Activated CD4-positive, alpha-beta T cell treated with anti-CD3 and anti-CD28 coated beads, Interleukin-2, amount 50 U/mL, for 48 hours (primary cell): ENCODE measurements around the gene GUK1.

Experiments
- DNase-seq, 2 experiments: peaks; one replicate each; pipeline ENCODE4 v3.0.0-alpha.2; 2020

Gene GUK1, protein sequence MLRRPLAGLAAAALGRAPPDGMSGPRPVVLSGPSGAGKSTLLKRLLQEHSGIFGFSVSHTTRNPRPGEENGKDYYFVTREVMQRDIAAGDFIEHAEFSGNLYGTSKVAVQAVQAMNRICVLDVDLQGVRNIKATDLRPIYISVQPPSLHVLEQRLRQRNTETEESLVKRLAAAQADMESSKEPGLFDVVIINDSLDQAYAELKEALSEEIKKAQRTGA

GRCh38 chr1:228139931-228140723 lies at the start of gene GUK1:
Gene GUK1 (plus strand): TSS chr1:228140279. CDS start chr1:228140303, 24 bp downstream.
- DNase-seq: peak; percentile 100

DNA sequence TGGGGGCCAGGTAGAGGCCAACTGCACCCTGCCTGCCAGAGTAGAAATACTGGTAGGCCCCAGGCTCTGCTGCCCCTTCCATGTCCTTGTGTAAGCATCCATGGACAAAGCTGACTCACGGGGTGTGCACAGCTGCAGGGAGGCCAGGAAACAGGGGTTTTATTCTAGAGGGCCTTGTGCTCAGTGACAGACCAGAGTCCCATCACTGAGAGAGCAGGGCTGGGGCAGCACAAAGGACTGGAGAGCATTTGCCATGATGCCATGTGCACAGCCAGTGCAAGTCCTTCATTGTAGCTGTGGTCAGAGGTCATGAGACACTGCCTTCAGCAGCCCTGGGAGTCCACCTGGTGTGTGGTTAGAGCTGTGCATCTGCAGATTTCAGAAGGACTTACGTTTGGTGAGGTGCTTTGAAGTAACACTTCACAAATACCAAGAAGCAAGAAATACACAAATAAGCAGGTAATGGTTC lies 49.4 kb upstream of the GUK1 start:
- no peak for DNase-seq

DNA sequence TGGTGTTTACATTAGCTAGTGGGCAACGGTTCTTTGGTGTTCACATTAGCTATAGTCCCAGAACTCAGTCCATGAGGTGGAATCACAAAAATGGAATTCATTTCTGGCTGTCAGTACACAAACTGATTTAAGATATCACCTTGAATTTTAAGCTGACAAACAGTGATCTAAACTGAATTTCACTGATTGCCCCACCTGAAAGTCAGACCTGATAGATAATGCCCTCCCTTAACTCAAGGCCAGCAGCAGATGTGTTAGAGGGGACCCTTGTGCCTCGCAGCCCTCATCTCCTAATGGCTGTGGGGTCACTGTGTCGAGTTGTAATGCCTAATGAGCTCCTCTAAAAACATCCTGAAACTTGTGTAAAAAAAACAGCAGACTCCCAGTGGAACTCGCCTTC lies 49.0 kb upstream of the GUK1 start:
- DNase-seq: no peak

- DNase-seq: no peak
Measured at GRCh38 chr1:228092342-228093049, 47.6 kb upstream of the GUK1 start.

- no peak for DNase-seq
Measured at GRCh38 chr1:228093050-228093906, 46.8 kb upstream of the GUK1 start.

DNA sequence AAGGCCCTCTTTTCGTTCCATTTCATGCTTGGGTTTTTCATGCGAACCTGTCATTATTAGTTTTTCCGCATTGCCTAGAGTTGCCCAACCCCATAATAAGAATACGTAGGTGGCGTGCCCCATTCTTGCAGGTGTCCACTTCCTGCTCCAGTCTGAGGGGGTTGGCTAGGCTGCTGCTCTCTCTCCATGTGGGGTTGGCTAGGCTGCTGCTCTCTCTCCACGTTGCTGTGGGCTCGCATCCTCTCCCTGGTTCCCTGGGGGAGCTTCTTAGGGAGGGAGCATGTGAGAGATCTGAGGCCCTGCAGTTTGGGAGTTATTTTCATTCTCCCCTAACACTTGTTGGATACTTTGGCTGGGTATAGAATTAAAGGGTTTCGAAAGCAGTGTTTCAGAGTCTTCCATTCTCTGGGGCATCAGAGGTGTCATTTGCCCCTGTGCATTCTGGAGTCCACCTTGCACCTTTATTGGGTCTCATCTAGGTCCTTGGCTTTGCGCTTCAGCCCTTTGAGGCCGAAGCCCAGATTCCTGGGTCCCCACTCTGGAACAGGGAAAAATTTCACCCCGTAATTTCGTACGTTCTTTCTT lies 45.6 kb upstream of the GUK1 start:
- DNase-seq: no peak

- DNase-seq: no peak
Measured at GRCh38 chr1:228095161-228095560, 44.9 kb upstream of the GUK1 start.

DNA sequence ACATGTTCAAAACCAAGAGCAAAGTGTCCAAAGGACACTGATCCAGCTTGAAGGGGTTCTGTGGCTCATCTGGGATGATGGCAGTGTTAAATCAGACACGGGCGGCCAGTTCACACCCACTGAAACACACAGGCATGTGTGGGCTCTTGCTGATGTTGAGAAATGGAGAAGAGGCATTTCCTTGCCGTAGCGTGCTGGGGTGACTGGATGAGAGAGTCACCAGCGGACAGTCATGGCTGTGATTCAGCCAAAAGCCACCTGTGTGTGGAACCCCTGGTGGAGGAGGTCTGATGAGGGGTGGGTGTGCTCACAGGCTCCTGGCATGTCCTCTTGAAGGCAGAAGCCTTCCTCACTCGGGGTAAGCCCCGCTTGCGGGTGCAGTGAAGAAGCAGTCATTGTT lies 44.1 kb upstream of the GUK1 start:
- DNase-seq: no peak

GRCh38 chr1:228096416-228097332 lies 43.4 kb upstream of the GUK1 start:
- no peak for DNase-seq

GRCh38 chr1:228097333-228098081 lies 42.6 kb upstream of the GUK1 start:
- no peak for DNase-seq

GRCh38 chr1:228098323-228098931 lies 41.7 kb upstream of the GUK1 start:
- DNase-seq: peak in 1 of 2 experiments; percentile 2

GRCh38 chr1:228099331-228099732 lies 40.7 kb upstream of the GUK1 start:
- peak in 1 of 2 experiments; percentile 4 for DNase-seq

- DNase-seq: peak in 1 of 2 experiments; percentile 11
Measured at GRCh38 chr1:228100822-228101613, 39.1 kb upstream of the GUK1 start.

- peak in 1 of 2 experiments; percentile 18 for DNase-seq
Measured at GRCh38 chr1:228101614-228101993, 38.5 kb upstream of the GUK1 start.

DNA sequence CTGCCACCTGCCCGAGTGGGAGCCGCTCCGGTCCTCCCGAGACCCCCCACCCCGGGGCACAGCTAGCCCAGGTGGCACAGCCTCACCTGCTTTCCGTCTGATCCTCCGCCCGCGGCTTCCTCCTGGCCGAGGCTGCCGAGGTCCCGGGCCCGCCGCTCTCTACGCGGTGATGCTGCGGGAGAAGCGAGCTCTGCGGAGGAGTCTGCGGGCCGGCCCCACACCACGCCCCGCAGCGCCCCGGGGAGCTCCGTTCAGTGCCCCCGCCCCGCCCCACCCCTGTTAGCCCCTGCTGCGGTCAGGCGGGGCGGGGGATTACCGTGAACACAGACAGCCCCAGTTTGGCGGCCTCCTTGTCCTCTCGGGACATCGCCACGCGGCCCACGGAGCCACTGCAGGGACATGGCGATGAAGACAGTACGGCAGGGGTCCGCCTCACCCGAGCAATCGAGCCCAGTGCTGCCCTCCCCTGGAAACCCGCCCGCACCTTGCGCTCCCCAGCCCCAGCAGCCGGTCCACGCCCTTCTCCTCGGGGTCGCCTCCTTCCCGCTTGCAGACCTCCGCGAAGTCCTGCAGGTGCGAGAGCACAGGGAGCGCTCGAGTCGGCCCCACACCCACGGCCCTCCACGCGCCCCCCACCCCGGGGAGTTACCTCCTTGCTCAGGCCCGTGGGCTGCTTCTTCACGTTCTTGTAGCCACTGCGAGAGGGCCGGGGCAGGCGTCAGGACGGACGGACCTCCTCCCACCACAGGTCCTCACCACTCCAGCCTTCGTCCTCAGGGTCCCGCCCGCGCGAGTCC lies 37.9 kb upstream of the GUK1 start:
- DNase-seq: peak; percentile 60 to 70

- peak; percentile 95 to 96 for DNase-seq
Measured at GRCh38 chr1:228102791-228103620, 37.1 kb upstream of the GUK1 start, which contains the start of gene C1orf35. Gene C1orf35 (minus strand): TSS chr1:228103325. CDS start chr1:228103227, 98 bp downstream.
